ENCODE results near the gene CELF5.
"Not testable (repeated sequence)": the region's sequence is repeated elsewhere in the genome, so short reads cannot be mapped to it uniquely, and the experiment has no call there.

The CELF5 gene

DNA sequence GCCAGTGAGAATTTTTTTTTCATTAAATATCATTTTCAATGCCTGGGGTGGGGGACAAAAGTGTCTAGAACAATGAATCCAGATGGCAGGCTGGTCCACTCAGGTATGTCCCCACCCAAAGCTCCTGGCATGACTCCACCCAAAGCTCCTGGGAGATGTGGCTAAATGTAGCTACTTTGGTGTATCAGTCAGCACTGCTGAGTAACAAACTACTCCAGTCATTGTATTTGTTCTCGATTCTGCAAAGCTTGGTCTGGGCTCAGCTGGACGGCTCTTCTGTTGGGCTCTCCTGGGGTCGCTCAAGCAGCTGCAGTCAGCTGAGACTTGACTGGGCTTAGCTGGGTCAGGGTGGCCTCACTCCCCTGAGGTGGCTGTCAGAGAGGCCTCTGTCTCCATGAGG is 48.5 kb downstream of the CELF5 start:
- no peak for DNase-seq (ENCODE audit: low read depth, low spot score)

- no peak for DNase-seq (ENCODE audit: low read depth, low spot score)
Measured at GRCh38 chr19:3274245-3274941, 49.9 kb downstream of the CELF5 start.

- DNase-seq (ENCODE audit: low read depth, low spot score): no peak
Measured at GRCh38 chr19:3274942-3275582, 50.6 kb downstream of the CELF5 start.

DNA sequence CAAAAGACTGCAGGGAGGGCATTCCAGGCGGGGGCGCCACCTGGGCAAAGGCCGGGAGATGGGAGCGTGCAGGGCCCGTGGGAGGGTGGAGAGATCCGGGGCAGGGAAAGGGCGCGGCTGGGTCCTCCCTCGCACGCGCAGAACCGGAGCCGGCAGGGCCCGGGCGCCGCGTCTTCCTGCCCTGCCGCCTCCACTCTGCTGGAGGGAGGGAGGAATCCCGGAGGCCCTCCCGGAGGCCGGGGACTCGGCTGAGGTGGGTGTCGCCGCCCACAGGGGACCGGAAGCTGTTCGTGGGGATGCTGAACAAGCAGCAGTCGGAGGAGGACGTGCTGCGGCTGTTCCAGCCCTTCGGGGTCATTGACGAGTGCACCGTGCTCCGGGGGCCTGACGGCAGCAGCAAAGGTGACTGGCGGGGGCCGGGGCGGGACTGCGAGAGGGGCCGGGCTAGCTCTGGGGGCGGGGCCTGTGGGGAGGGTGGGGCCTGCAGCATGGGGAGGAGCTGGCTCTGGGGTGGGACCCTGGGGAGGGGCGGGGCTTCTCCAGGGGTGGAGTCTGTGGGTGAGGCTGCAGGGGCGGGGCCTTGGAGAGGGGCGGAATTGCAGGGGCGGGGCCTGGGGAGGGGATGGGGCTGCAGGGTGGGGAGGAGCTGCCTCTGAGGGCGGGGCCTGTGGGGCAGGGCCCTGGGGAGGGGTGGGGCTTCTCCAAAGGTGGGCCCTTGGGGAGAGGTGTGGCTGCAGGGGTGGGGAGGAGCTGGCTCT is 51.3 kb downstream of the CELF5 start:
- peak; percentile 12 for DNase-seq (ENCODE audit: low read depth, low spot score)

GRCh38 chr19:3276341-3276799 is 51.9 kb downstream of the CELF5 start:
- no peak for DNase-seq (ENCODE audit: low read depth, low spot score)

- no peak for DNase-seq (ENCODE audit: low read depth, low spot score)
Measured at GRCh38 chr19:3277649-3278048, 53.2 kb downstream of the CELF5 start.

DNA sequence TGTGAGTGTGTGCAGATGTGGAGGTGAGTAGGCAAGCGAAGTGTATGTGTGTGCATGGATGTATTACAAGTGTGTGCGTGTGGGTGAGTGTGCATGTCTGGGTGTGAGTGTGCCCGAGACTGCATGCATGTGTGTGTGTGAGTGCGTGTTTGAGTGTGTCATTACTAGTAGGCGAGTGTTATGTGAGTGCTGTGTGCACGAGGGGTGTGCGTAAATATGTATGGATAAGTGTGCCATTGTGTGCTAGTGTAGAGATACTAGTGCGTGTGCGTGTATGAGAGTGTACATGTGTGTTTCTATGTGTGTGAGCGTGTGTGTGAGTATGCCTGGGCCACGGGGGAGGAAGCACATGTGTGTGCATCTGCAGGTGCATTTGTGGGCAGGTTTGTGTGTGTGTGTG is 53.8 kb downstream of the CELF5 start:
- DNase-seq (ENCODE audit: low read depth, low spot score): no peak

DNA sequence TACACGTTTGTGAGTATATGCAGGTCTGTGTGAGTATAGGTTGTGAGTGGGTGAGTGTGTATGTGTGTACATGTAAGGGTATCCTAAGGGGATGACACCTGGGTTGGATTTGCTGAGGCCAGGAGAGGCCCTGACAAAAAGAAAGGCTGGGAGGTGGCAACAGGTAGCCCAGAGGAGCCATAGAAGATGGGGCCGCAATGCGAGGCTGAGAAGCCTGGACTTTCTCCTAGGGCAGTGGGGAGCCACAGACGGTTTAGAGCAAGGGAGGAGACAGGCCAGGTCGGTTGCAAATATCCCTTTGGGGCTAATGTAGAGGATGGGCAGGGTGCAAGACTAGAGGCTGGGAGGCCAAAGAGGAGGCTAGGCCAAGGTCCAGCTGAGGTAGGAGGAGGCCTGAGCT is 54.3 kb downstream of the CELF5 start:
- DNase-seq (ENCODE audit: low read depth, low spot score): no peak

GRCh38 chr19:3279306-3279705 is 54.8 kb downstream of the CELF5 start:
- DNase-seq (ENCODE audit: low read depth, low spot score): no peak

DNA sequence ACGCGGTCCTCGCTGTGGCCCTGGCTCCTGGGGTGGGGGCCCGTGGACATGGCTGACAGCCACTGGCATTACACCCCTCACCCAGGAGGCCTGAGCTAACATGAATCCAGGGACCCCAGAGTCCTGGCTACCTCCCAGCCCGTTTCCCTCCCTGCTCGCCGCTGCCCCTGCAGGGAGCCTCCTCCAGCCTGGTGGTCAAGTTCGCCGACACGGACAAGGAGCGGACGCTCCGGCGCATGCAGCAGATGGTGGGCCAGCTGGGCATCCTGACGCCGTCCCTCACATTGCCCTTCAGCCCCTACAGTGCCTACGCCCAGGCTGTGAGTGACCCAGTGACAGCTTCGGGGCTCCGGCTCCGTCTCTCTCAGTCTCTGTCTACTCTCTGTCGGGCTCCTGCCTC is 56.6 kb downstream of the CELF5 start:
- no peak for DNase-seq (ENCODE audit: low read depth, low spot score)

DNA sequence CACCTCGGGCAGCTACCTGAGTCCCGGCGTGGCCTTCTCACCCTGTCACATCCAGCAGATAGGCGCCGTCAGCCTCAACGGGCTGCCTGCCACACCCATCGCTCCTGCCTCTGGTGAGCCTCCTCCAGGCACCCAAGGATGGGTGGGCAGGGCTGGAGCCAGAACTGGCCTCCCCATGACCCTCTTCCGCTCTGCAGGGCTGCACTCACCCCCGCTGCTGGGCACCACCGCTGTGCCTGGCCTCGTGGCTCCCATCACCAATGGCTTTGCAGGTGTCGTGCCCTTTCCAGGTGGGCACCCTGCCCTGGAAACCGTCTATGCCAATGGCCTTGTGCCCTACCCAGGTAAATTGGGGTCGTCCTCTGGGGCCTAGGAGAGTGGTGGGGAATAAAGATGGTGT is 57.7 kb downstream of the CELF5 start:
- DNase-seq (ENCODE audit: low read depth, low spot score): no peak

DNA sequence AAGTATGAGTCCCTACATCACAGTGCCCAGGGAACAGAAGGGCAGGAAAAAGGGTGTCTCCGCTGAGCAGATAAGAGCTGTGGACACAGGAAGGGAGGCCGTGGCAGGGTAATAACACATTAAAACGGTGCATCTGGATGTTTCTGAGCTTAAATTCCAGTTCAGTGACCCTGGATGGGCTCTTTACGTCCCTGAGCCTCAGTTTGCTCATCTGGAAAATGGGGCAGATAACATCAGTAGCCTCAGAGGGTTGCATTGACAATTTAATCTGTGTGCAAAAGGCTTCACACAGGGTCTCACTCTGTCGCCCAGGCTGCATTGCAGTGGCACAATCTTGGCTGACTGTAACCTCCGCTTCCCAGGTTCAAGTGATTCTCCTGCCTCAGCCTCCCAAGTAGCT is 58.1 kb downstream of the CELF5 start:
- no peak for DNase-seq (ENCODE audit: low read depth, low spot score)

- no peak for DNase-seq (ENCODE audit: low read depth, low spot score)
Measured at GRCh38 chr19:3283246-3283751, 58.8 kb downstream of the CELF5 start.

DNA sequence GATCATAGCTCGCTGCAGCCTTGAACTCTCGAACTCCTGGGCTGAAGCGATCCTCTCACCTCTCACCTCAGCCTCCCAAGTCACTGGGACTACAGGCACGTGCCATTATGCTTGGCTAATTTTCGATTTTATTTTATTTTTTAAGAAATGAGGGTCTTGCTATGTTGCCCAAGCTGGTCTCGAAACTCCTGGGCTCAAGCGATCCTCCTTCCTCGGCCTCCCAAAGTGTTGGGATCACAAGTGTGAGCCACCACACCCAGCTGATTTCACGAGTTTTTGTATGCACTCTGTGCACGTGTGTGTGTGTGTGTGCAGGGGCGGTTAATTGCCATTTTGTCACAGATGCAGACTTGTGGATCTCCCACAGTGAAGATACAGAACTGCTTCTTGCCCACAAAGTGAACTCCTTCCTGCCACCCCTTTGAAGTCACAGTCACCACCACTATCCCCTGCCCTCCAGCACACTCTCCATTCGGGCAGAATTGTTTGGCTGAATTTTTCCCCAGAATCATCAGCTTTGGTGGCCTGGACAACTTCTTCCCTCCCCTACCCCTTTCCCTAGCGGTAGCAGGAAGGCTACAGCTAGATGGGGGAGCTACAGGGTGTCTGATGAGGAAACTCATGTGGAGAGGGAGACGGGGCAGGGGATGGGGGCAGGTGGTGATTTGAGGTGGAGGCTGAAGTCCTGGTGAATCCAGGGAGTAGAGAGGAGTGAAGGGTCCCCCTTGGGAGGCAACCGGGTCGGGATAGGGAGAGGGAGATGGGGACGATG is 59.6 kb downstream of the CELF5 start:
- no peak for DNase-seq (ENCODE audit: low read depth, low spot score)

- DNase-seq (ENCODE audit: low read depth, low spot score): no peak
Measured at GRCh38 chr19:3284759-3285646, 60.5 kb downstream of the CELF5 start.

GRCh38 chr19:3285647-3286176 is 61.3 kb downstream of the CELF5 start:
- no peak for DNase-seq (ENCODE audit: low read depth, low spot score)

- DNase-seq (ENCODE audit: low read depth, low spot score): no peak
Measured at GRCh38 chr19:3287814-3288213, 63.4 kb downstream of the CELF5 start.

DNA sequence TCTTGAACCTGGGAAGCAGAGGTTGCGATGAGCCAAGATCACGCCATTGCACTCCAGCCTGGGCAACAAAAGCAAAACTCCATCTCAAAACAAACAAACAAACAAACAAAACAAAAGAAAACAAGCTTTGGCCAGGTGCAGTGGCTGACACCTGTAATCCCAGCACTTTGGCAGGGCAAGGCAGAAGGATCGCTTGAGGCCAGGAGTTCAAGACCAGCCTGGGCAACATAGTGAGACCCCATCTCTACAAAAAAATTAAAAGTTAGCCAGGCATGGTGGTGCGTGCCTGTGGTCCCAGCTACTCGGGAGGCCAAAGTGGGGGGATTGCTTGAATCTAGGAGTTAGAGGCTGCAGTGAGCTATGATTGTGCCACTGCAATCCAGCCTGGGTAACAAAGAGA is 64.0 kb downstream of the CELF5 start:
- DNase-seq (ENCODE audit: low read depth, low spot score): not testable (repeated sequence)

DNA sequence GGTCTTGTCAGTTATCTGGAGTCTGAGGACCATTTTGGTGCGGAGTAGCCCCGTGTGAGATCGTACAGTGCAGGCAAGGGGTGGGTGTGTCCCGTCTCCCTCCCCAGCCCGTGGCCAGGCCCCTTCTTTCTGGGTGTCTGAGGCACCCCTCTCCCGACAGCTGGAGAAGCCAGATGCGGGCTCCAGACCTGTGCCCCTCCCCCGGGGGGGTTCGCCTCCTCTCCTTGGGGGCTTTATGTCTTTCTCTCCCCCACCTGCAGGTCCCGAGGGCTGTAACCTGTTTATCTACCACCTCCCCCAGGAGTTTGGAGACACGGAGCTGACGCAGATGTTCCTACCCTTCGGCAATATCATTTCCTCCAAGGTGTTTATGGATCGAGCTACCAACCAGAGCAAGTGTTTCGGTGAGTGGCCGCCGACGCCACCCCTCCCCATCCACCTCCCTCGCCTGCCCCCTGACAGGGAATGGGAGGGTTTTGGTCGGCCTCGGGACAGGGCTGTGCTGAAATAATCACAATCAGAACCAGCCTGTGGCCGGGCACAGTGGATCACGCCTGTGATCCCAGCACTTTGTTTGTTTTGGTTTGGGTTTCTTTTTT is 65.6 kb downstream of the CELF5 start:
- no peak for DNase-seq (ENCODE audit: low read depth, low spot score)

GRCh38 chr19:3290858-3291257 is 66.4 kb downstream of the CELF5 start:
- not testable (repeated sequence) for DNase-seq (ENCODE audit: low read depth, low spot score)
